Measurements from ENCODE around the gene CTXND1.

CTXND1 gene

DNA sequence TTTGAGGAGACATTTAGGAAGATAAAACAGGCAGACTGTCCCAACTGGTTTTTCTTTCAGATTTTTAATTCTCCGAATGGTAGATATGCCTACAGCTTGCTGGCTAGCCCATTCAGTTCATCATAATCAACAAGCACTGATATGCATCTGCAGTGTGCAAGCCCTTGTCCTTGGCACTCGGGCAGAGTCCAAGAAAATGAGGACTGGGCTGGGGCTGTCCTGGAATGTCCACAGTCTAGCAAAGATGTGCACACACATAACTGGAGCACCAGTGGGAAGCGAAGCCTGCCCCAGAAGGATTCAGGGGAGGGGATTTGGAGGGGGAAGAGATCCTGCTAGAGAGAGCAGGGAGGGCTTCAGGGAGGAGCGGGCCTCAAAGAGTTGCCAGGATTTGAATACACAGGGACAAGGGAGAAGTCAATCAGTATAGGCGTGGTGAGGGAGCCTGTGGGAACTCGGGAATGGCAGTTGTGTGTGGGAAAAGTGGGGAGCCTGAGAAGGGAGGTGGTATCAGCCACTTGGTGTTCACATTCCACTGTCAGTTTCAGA is 90.5 kb downstream of the CTXND1 start:
- no peak overlapping the region for H3K4me3 ChIP-seq (ENCODE audit: low read depth, low read length)
- POLR2A ChIA-PET = interaction anchor here (1.0 to 1.2 kb wide), 2 partner anchors 10 kb away, joined by 3 to 4 read pairs; no protein-coding TSS in a partner anchor
- CTCF ChIA-PET = interaction anchor here (0.9 to 5.5 kb wide), 4 partner anchors 12 to 20 kb away, joined by 3 to 42 read pairs (median 19); no protein-coding TSS in a partner anchor
- no peak for DNase-seq (ENCODE audit: low read depth, low spot score)
- TF ChIP-seq CTCF (IDR thresholded peaks at IDR 0.05; ENCODE audit: insufficient read depth, low read length, missing control alignments) = no peak

DNA sequence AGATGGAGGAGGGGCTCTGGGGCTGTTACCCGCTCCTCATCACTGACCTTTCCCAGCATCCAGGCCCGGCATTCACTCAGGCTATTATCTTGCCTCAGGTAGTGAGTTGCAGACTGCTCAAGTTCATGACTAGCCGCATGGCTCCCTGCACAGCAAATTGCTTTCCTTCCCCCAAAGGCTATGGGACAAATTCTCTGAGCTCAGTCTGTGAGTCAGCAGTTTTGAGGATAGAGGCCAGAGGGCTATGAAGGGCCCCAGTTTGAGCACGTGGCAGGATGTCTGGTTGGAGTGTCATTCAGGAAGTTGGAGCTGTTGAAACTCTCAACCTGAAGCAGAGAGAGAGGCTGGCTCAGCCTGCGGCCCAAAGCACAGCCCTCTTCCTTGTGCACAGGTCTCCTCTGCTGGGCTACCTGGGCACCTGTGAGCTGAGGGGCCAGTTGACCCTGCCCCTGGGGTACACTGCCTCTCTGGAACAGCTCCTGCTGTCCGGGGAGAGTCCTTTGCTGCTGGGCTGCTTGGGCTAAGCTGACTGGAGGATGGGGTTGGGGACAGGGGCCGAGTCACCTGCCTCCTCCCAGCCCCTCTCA is 91.3 kb downstream of the CTXND1 start:
- no peak for TF ChIP-seq CTCF (IDR thresholded peaks at IDR 0.05; ENCODE audit: insufficient read depth, low read length, missing control alignments)
- ChIA-PET CTCF (interaction anchor here (0.7 to 5.5 kb wide), 4 partner anchors 8 to 21 kb away, joined by 3 to 42 read pairs (median 3); no protein-coding TSS in a partner anchor), POLR2A (interaction anchor here (1.0 to 1.2 kb wide), 2 partner anchors 9 to 11 kb away, joined by 3 to 4 read pairs; no protein-coding TSS in a partner anchor)
- peak; percentile 72 for DNase-seq (ENCODE audit: low read depth, low spot score)
- H3K4me3 ChIP-seq (ENCODE audit: low read depth, low read length) = no peak overlapping the region

- no peak for DNase-seq (ENCODE audit: low read depth, low spot score)
- no peak for TF ChIP-seq CTCF (IDR thresholded peaks at IDR 0.05; ENCODE audit: insufficient read depth, low read length, missing control alignments)
- no peak overlapping the region for H3K4me3 ChIP-seq (ENCODE audit: low read depth, low read length)
- ChIA-PET CTCF (interaction anchor here (1.0 to 5.5 kb wide), 2 partner anchors 8 to 14 kb away, joined by 3 to 42 read pairs; no protein-coding TSS in a partner anchor), POLR2A (interaction anchor here (1.2 kb wide), 1 partner anchor 8 kb away, joined by 3 read pairs; no protein-coding TSS in a partner anchor)
Observed at GRCh38 chr15:80159811-80160569, 92.0 kb downstream of the CTXND1 start.

- ChIA-PET CTCF (interaction anchor here (5.5 kb wide), 1 partner anchor 14 kb away, joined by 42 read pairs; no protein-coding TSS in a partner anchor), POLR2A (no interaction called here)
- no peak for DNase-seq (ENCODE audit: low read depth, low spot score)
- H3K4me3 ChIP-seq (ENCODE audit: low read depth, low read length) = no peak overlapping the region
- no peak for TF ChIP-seq CTCF (IDR thresholded peaks at IDR 0.05; ENCODE audit: insufficient read depth, low read length, missing control alignments)
Observed at GRCh38 chr15:80159301-80159700, 92.7 kb downstream of the CTXND1 start.

DNA sequence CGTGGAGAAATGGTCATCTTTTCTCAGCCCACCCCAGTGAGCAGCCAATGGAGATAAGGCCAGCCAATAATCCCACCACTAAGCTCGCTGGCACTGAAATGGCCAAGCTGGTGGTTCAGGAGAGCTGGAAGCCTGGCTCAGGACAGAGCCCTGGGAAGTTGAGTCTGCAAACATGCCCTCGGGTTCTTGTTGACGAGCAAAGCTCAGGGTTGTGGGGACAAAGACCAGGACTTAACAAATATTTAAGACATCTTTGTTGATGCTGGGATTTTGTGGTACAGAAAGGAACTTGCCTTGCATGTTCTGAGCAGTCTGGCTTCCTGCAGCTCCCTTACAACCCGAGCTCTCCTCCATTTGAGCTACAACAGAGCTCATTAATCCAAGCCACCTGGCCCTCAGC is 94.8 kb downstream of the CTXND1 start:
- no peak for TF ChIP-seq CTCF (IDR thresholded peaks at IDR 0.05; ENCODE audit: insufficient read depth, low read length, missing control alignments)
- H3K4me3 ChIP-seq (ENCODE audit: low read depth, low read length) = no peak overlapping the region
- POLR2A ChIA-PET = no interaction called here
- DNase-seq (ENCODE audit: low read depth, low spot score) = no peak
- CTCF ChIA-PET = interaction anchor here (5.5 kb wide), 1 partner anchor 16 kb away, joined by 42 read pairs; no protein-coding TSS in a partner anchor

All from AG04449 (cell line).